ENCODE results near the gene PAK1IP1.

The PAK1IP1 gene

GRCh38 chr6:10723567-10723881, 28.8 kb downstream of the PAK1IP1 start:
- no peak for TF ChIP-seq CTCF (IDR thresholded peaks at IDR 0.05; ENCODE audit: poor library complexity, severe bottlenecking)
- DNase-seq (ENCODE audit: low spot score), result no peak
- H3K4me1 ChIP-seq (ENCODE audit: insufficient read depth, poor library complexity, severe bottlenecking), result no peaks in the 10 kb centered on the region

GRCh38 chr6:10725044-10725443, 30.3 kb downstream of the PAK1IP1 start:
- Histone ChIP-seq H3K36me3 (ENCODE audit: low read depth) (peaks cover 49% of the 10 kb centered on the region), H3K4me3 (ENCODE audit: severe bottlenecking) (no peak overlapping the region), H3K27ac (ENCODE audit: poor library complexity, severe bottlenecking) (no peak overlapping the region), H3K4me1 (ENCODE audit: insufficient read depth, poor library complexity, severe bottlenecking) (no peaks in the 10 kb centered on the region), H3K9me3 (ENCODE audit: severe bottlenecking) (no peaks in the 10 kb centered on the region), H3K27me3 (ENCODE audit: insufficient read depth, poor library complexity, severe bottlenecking) (no peaks in the 10 kb centered on the region)
- DNase-seq (ENCODE audit: low spot score) (no peak), ATAC-seq (ENCODE audit: low read depth) (no peak)
- no peak for TF ChIP-seq CTCF (IDR thresholded peaks at IDR 0.05; ENCODE audit: poor library complexity, severe bottlenecking)

More at GRCh38 chr6:10723567-10723881, 28.8 kb downstream of the PAK1IP1 start:
- no peak for ATAC-seq (ENCODE audit: low read depth)
- H3K36me3 ChIP-seq (ENCODE audit: low read depth), result peaks cover 33% of the 10 kb centered on the region
- H3K27me3 ChIP-seq (ENCODE audit: insufficient read depth, poor library complexity, severe bottlenecking), result no peaks in the 10 kb centered on the region
- H3K27ac ChIP-seq (ENCODE audit: poor library complexity, severe bottlenecking), result peak overlapping the region; percentile 76
- peaks cover 2% of the 10 kb centered on the region for H3K9me3 ChIP-seq (ENCODE audit: severe bottlenecking)
- H3K4me3 ChIP-seq (ENCODE audit: severe bottlenecking), result peak overlapping the region; percentile 57

- DNase-seq (ENCODE audit: low spot score) (no peak), ATAC-seq (ENCODE audit: low read depth) (no peak)
- Histone ChIP-seq H3K27me3 (ENCODE audit: insufficient read depth, poor library complexity, severe bottlenecking) (no peaks in the 10 kb centered on the region), H3K4me3 (ENCODE audit: severe bottlenecking) (no peak overlapping the region), H3K9me3 (ENCODE audit: severe bottlenecking) (no peaks in the 10 kb centered on the region), H3K36me3 (ENCODE audit: low read depth) (peaks cover 55% of the 10 kb centered on the region), H3K27ac (ENCODE audit: poor library complexity, severe bottlenecking) (no peak overlapping the region), H3K4me1 (ENCODE audit: insufficient read depth, poor library complexity, severe bottlenecking) (no peaks in the 10 kb centered on the region)
- TF ChIP-seq CTCF (IDR thresholded peaks at IDR 0.05; ENCODE audit: poor library complexity, severe bottlenecking), result no peak
These were observed 30.9 kb downstream of the PAK1IP1 start for GRCh38 chr6:10725716-10726115.

- DNase-seq (ENCODE audit: low spot score) (no peak), ATAC-seq (ENCODE audit: low read depth) (no peak)
- Histone ChIP-seq H3K27me3 (ENCODE audit: insufficient read depth, poor library complexity, severe bottlenecking) (no peaks in the 10 kb centered on the region), H3K9me3 (ENCODE audit: severe bottlenecking) (no peaks in the 10 kb centered on the region), H3K27ac (ENCODE audit: poor library complexity, severe bottlenecking) (no peak overlapping the region), H3K4me3 (ENCODE audit: severe bottlenecking) (no peak overlapping the region), H3K4me1 (ENCODE audit: insufficient read depth, poor library complexity, severe bottlenecking) (peaks cover 14% of the 10 kb centered on the region), H3K36me3 (ENCODE audit: low read depth) (peaks cover 77% of the 10 kb centered on the region)
- no peak for TF ChIP-seq CTCF (IDR thresholded peaks at IDR 0.05; ENCODE audit: poor library complexity, severe bottlenecking)
These were observed 35.5 kb downstream of the PAK1IP1 start for GRCh38 chr6:10730254-10730653.

GRCh38 chr6:10733151-10733715, 38.5 kb downstream of the PAK1IP1 start:
- Histone ChIP-seq H3K27ac (ENCODE audit: poor library complexity, severe bottlenecking) (peak overlapping the region; percentile 83), H3K27me3 (ENCODE audit: insufficient read depth, poor library complexity, severe bottlenecking) (no peaks in the 10 kb centered on the region), H3K36me3 (ENCODE audit: low read depth) (peaks cover 51% of the 10 kb centered on the region), H3K4me1 (ENCODE audit: insufficient read depth, poor library complexity, severe bottlenecking) (peaks cover 17% of the 10 kb centered on the region), H3K4me3 (ENCODE audit: severe bottlenecking) (no peak overlapping the region), H3K9me3 (ENCODE audit: severe bottlenecking) (no peaks in the 10 kb centered on the region)
- TF ChIP-seq CTCF (IDR thresholded peaks at IDR 0.05; ENCODE audit: poor library complexity, severe bottlenecking), result no peak
- ATAC-seq (ENCODE audit: low read depth) (no peak), DNase-seq (ENCODE audit: low spot score) (no peak)
